CD4-positive, alpha-beta T cell treated with Interleukin-12 subunit alpha and Interleukin-12 subunit beta, for 1 hour (primary cell): ENCODE measurements around the gene PRKAG2.

Experiments
- DNase-seq: peaks from one replicate; pipeline ENCODE4 v3.0.0-alpha.2; 2020

The PRKAG2 gene

DNA sequence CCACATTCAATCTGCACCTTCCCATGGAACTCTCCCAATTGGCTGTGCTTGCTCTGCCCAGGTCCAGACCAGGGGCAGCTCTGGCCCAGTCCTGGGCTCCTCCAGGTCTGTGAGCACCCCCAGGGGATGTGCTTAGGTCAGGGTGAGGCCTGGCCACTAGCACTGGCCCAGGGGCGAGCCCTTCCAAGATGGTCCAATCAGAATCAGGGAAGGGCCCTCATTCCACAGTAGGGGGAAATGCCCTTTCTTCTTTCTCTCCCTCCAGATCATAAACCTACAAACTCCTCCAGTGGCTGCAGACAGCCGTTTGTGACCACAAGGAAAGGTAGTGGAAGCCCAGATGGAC is 157.0 kb downstream of the PRKAG2 start:
- no peak for DNase-seq

DNA sequence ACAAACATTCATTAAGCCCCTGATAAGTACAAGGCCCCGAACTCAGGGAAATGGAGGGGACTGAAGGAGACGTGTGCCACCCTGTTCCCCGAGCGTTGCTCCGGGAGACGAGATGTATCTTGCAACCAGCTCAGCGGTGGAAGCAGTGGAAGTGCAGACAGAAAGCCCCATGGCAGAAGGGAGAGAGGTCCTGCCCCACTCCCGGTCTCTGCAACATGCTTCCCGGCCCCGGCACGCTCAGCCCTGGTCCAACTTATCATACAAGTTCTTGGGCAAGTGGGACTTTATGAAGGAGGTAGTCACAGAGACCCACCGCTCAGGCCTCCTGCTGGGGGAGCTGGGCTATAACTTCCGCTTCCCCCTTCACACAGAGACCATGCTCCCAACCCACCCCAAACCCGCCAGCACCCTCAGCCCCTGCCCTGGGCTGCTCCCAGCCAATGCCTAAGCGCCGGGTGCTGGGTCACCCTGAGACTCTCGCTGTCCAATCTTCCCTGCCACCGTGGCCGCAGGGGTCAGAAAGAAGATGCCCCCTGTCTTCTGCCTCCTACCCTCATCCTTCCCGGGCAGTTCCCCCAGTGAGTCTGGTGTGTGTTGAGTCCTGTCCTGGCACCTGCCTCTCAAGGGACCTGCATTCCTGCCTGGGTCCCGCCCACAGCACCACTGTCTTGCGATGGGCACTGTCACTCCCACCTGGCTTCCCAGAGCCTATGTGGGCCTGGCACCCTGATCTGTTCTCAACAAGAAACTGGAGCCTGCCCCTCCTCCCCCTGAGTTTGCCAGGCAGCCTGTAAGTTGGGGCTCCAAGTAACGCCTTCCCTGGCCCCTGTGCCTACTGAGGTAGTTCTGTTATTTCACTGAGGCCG is 157.7 kb downstream of the PRKAG2 start:
- DNase-seq = no peak

DNA sequence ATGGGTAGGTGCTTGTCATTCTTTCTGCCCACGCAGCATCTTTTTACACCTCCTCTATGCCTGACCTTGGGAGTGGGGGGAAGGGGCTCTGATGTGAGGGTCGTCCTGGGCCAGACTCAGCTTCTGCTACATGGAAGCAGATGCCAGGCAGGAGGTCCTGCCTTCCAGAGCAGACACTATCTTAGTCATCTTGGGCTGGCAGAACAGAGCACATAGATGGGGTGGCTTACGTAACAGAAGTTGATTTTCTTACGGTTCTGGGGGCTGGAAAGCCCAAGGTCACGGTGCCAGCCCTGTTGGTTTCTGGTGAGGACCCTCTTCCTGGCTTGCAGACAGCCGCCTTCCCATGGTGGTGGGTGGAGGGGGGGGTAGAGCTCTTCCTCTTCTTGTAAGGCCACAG is 159.0 kb downstream of the PRKAG2 start:
- DNase-seq = no peak

DNA sequence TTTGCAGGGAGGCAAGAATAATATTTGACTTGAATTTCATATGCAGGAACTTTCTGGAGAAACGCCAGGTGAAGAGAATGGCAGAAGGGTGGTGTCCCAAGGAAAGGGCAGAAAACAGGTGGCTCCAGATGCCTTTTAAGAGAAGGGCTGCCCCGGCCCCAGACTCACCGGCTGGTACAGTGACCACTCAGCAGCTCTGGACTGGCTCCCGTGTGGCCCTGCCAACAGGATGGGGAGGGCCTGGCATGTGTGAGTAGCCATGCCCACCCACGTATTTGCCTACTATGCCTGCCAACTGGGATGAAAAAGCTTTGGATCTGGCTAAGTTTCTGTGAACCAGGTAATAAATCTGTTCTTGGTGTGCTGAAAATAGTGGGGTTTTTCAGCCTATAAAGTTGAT is 159.5 kb downstream of the PRKAG2 start:
- DNase-seq = no peak

DNA sequence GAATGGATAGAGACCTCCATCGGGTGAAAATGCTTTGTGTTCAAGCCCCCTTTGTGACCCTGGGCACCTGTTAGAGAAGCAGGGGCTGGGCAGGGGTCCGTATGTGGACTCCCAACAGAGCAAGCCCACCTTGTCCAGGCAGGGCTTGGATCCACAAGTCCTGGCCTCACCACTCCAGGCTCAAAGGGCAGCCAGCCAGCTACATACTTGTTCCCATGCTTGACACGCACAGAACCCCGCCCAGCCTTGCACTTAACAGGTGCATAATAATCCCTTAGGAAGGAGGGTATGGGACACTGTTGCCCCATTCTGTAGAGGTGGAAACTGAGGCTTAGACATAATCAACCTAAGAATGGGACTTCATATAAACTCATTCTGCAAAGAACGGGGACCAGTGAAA is 160.6 kb downstream of the PRKAG2 start:
- DNase-seq = no peak

DNA sequence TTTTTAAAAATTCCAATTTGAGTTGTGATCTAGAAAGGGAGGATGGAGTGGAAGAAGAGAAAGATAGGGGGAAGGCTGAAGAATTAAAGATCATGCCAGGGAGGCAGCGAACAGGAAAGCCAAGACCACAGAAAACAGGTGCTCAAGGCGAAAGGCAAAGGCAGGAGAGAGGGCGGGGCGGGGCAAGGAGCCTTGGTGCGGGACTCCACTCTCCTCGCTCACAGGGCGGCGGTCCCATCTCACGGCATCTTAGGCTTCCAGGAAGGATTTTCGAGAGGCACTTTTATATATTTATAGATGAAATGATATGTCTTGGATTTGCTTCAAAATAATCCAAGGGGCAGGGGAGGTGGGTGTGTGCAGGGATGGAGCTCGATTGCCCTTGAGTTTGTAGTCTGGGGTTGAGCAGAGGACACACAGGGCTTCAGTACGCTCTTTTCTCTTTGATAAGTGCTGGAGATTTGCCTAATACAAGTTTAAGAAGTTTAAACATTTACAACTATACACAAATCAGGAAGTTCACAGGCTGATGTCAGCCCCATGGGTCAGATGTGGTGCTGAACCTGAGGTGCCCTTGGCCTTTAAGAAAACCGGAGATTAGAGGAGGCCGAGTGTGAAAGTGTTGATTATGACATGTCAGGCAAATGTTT is 161.1 kb downstream of the PRKAG2 start:
- DNase-seq = no peak

DNA sequence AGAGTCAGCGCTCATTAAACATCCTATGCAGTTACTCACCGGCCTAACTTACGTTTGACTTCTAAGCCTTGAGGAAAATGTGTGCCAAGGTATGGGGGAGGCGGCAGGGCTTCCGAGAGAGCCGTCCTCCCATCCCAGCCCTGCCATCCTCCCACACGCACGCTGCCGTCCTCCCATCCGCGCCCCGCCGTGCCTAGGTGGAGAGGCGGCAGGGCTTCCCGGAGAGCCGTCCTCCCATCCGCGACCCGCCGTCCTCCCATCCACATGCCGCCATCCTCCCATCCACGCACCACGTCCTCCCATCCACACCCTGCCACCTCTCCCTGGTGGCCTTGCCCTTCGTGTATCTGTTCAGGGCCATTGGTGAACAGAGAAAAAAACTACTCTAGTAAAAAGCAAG is 162.7 kb downstream of the PRKAG2 start:
- DNase-seq = no peak

DNA sequence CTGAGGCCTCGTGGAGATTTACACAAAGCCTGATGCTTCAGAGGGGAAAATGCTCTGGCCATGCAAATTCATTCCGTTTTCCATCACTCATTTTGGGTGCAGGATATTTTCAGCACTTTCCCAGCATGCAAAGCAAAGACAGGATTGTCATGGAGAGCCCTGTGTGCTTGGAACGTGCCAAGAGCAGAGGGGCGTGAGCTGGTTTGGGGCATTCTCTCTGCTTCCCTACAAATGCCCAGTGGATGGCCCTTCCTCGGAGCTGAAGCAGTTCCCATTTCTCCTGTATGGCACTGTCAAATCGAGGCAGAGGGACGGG is 164.1 kb downstream of the PRKAG2 start:
- no peak for DNase-seq

DNA sequence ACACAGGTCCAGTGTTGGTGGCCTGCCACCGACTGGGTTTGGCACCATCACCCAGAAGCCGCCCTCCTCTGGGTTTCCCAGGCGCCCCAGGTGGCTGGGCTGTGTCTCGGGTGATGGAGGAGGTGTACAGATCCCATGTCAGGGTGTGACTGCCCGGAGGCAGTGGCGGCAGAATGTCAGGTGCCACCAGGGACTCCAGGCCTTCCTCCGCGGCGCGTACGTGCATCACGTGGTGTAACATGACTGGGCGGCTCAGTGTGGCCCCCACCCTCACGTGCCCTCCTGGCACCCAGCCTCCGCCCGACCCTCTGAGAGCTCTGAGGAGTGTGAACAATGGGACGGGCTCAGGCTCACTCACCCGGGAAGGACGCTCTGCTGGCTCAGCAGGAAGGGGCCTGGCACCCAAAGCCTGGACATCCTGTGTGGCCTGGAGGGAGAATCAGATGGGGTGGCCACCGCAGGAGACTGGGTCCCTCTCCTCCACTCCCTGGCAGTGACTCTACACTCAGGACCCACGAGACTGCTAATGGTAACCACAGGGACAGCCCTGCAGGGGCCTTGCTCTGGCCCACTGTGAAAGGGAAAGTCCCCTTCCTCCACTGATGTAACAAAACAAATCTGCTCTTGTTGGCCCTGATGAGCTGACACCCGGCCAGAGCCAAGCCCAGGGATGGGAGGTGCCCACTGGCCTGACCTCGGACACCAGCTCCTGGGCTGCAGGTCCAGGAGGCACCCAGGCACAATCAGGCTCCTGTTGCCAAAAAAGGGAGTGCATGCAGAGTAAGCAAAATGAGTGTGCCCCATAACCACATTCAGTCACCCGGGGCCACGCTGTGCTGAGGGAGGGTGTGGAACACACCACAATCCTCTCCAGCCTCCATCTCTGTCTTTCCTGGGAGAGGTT is 164.8 kb downstream of the PRKAG2 start:
- no peak for DNase-seq

DNA sequence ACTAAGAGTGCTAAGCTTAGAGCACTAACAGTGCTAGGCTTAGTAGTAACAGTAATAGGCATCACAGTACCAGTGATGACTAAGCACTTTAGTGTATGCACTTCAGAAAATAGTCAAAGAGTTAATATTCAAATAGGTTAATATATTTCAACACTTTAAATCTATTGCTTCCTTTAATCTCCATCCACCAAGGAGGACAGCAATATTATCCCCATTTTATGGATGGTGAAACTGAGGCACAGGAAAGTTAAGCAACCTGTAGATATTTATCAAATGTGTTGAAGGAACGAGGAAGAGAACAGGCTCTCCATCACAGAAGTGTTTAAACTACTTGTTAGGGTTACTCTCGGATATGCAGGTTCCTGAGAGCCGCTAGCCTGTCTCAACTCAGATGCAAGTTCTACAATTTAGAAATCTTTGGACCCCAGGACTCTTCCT is 165.5 kb downstream of the PRKAG2 start:
- no peak for DNase-seq

DNA sequence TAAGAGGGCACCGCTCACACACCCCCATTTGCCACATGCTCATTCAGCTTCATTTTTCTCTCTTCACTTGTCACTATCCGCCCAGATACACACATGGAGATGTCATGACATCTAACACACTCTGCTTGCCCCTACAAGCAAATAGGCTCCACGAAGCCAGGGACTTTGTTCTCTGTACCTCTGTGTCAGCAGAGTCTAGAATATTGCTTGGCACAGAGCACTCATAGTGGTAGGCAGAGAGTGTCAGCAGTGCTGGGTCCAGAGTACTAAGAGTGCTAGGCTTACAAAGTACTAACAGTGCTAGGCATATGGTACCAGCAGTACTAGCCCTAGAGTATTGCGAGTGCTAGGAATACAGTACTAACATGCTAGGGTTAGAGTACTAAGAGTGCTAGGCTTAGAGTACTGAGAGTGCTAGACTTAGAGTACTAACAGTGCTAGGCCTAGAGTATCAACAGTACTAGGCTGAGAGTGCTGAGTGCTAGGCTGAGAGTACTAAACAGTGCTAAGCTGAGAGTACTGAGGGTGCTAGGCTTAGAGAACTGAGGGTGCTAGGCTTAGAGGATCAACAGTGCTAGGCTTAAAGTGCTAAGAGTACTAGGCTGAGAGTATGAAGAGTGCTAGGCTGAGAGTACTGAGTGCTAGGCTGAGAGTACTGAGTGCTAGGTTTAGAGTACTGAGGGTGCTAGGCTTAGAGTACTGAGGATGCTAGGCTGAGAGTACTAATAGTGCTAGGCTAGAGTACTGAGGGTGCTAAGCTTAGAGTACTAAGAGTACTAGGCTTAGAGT is 166.1 kb downstream of the PRKAG2 start:
- DNase-seq = no peak

DNA sequence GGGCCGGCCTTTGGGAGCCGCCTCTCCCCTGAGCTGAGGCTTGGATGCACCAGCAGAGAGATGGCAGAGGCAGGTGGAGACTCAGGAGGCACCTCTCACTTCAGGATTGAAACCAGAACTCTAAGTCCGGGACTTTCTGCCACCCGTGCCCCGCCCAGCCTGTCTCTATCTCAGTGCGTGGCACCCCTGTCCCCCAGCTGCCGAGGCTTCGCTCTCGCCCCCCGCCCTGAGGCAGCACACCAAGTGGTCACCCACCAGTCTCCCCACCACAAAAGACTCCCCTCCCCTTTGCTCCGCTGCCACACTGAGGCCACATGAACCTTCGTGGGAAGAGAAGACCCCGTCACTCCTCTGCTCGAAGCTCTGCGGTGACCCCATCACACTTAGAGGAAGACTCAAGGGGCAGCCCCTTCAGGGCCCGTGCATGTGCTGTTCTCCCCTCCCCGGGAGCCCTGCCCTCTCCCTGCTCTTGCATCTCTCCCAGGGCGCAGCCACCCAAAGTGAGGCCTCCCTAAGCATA is 166.7 kb downstream of the PRKAG2 start:
- DNase-seq = no peak

DNA sequence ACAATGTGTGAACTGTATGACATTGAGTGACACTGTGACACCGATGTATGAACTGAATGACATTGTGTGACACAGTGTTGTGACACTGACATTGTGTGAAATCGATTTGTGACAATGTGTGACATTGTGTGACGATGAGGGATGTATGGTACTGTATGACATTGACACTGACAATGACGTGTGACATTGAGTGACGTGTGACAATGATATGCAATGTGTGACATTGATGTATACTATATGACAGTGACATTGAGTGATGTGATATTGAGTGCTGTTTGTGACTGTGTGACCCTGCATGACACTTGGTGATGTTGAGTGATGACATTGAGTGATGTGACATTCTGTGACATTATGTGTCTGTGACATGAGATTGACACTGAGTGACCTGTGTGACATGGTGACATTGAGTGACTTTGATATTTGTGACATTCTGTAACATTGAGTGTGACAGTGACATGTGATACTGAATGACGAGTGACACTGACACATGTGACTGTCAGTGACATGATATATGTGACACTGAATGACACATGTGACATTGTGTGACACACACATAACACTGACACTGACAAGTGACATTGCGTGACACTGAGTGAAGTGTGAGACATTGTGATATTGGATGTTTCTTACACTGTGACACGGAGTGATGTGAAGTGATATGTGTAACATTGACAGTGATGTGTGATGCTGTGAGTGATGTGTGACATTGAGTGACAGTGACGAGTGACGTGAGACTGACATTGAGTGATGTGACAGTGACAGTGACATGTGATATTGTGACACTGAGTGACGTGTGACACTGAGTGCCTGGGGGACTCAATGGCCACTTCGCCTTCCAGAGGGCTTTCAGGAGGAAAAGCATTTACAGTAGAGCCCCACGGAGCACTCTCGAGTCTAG is 167.5 kb downstream of the PRKAG2 start:
- no peak for DNase-seq

DNA sequence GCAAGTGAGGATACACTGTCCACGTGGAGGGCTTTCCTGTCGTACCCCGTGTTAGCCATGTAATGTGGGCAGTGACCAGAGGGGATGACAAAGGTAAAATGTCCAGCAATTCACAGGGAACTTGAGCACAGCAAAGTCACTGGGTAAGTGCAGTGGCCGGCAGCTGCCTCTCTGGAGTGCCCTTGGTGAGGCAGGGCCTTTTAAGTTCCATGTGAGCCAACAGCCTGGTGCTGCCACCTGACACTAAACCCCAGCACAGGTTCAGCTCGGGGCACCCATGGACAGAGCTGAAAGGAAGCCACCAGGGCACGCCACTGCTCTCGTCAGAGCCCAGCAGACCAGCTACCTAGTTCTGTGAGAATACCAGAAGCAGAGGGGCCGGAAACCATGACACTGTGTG is 168.3 kb downstream of the PRKAG2 start:
- DNase-seq = no peak

DNA sequence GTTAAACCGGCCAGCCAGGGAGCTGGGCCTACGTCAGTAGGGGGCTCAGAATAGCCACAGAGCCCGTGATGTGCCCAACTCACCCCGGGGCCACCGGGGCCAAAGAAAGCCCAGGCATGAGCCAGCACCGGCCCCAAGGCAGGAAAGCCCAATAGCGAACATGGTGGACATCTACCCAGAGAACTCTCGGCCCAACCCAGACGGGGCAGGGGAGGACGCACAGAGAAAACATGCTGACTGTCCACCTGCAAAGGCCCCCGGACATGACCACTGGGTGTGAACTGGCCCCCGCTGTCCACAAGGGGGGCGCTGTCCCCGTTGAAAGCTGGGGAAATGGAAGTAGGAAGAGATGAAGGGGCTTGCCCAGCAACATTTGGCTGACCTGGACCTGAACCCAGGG is 169.2 kb downstream of the PRKAG2 start:
- no peak for DNase-seq

DNA sequence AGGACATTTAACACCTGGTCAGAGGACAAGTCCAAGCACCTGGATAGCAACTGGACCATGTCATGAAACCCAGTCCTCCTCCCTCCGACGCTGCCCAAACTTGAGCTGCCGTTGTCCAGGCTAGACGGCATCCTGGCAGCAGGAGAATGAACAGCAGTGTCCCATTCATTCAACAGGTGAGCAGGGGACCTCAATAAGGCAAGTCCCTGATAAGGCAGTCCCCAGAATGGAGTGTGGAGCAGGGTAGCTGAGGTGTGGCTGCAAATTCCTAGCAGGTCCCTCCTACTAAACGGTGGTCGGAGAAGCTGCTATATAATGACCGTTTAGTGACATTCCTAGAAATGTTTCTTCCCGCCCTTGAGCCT is 169.8 kb downstream of the PRKAG2 start:
- no peak for DNase-seq

DNA sequence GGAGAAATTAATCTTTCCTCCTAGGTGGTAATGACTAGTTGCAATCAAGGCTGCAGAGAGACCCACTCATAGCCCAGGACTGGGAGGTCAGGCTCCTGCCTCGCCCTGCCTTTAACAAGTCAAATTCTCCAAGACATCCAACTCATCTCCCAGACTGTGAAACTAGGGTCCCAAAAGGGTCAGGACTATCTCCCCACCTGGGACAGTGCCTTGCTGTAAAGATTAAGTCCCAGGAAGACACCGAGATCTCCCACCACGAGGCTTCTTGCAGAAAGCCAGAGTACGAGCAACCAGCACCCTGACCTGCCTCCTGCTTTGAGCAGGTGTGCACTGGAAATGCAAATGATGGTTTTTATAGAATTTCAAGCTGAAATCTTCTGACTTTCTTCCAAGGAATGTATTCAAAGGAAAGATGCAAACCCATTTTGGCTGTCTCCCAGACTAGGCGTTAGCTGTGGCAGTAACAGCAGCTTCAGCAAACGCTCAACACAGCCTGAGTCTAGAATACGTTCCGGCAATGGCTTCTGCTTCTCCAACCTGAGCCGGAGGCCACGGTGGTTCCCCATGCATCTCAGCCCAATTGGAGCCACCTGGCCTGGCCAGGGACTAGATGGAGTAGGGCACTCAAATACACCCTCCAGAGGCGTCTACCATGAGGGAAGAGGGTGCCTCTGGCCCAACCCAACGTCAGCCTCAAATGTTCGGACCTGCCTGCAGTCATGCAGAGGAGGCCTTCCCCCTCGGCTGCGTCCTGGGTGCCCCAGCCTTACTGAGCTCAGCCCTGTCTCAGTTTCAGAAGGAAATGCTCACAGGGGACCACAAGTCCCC is 170.4 kb downstream of the PRKAG2 start:
- no peak for DNase-seq

DNA sequence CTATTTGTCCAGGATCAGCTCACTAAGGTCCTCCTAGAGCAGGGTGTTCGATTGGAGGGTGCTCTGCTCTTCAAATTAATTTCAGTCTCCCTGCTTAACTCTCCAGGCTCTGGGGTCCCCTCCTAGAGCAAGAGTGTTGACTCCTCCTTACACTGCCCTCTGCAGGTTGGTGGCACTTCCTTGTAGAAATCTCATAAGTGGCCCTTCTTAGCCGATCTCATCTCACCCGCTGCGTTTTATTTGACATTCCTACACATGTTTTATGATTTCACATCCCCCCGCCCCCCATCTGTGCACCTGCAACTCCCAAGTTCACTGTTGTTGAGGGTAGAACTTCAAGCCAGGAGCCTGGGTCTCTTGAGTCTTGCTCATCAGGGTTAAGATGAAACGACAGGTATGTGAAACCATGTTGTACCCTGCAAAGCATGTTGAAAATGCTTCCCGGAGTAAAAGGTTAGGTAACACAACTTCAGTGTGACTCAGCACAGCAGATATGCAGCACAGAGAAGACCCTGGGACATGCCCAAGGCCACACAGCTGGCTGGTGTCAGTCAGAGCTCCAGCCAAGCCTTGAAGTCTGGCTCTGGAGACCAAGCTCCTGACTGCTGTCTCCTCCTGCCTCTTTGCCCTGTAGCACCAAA is 171.2 kb downstream of the PRKAG2 start:
- peak; percentile 18 for DNase-seq

DNA sequence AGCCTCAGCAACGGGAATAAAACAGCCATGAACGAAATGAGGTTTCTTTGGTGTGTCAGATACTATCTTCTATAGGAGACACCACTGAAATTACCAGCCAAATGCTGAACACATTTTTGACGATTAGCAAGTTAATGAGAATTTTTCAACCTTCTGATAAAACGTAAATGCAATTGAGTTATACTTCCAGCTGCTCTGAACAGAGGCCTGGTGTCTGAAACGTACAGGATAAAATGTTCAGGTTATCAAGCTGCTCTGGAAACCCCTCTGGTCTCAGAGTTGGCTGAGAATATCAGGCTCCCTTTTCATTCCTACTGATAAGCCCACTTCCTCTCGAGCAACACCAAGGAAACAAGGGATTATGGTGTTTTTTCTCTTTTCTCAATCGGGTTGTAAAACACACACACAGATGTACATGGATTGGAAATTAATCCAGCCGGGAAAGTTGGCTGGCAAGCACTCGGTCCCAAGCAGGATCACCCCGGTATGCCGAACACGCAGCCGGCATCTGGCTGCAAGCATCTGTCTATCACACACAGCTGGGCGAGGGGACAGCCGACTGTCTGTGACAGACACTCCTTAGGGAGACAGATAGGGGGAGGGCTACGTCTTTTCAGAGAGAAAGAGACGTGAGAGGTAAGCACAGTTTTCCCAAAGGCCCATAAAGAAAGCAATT is 171.8 kb downstream of the PRKAG2 start:
- DNase-seq = no peak
